HCT116 (cell line): ENCODE measurements around the gene FYCO1. TPM values are rescaled to one million over a fixed set of nuclear protein-coding genes. Genes with fewer than 3 reads are reported as not detected.

Experiments
- ATAC-seq: fragments of 200-7000 bp; cut with Tn5 transposase; 2 replicates; pipeline ENCODE4 v1.9.1; 2020; ENCODE audit warnings: mild to moderate bottlenecking, moderate library complexity
- BruUV-seq: library from RNA; stranded (reverse); fragments of 400-500 nt; replicated peaks from 2 replicates; lab custom pipeline; 2021; lab: Mats Ljungman, UMichigan
- CTCF ChIA-PET: fragments of 300-600 bp; sonication (Branson Sonifier 250); formaldehyde crosslinking; loops from one replicate; lab custom pipeline; 2021; ENCODE audit warnings: antibody characterized with exemption; lab: Charles Lee
- POLR2A ChIA-PET: fragments of 300-600, 350-600 bp; sonication (Branson Sonifier 250); formaldehyde crosslinking; loops from one replicate; lab custom pipeline; 2021; ENCODE audit warnings: antibody characterized with exemption; lab: Charles Lee
- RAD21 ChIA-PET, 2 experiments: fragments of 300-600 bp; sonication (Branson Sonifier 250); formaldehyde crosslinking; loops; one replicate each; lab custom pipeline; 2023; ENCODE audit warnings: low total read pairs in 2 of 2; ENCODE audit not compliant: uncharacterized antibody in 2 of 2, unreplicated experiment in 2 of 2, low non-redundant PET in 1 of 2; lab: Charles Lee
- DNase-seq: peaks from one replicate; pipeline ENCODE4 v3.0.0-alpha.2; 2010; ENCODE audit warnings: low read depth, low spot score
- H2AFZ ChIP-seq: fragments of 200-600 bp; shearing (Covaris generic), sonication (generic); 2 replicates; pipeline ENCODE4 v1.6.1; 2017; ENCODE audit warnings: low read depth, mixed run types, mixed read lengths, antibody characterized with exemption, low read length; ENCODE audit not compliant: poor library complexity, severe bottlenecking
- H3K27ac ChIP-seq: 2 replicates; pipeline ENCODE4 v1.5.1; 2012; ENCODE audit warnings: low read depth, low read length
- H3K27me3 ChIP-seq: fragments of 200-600 bp; sonication (generic); 2 replicates; pipeline ENCODE4 v1.6.1; 2016; ENCODE audit warnings: mixed run types, low read length, mixed read lengths; ENCODE audit not compliant: insufficient read depth
- H3K36me3 ChIP-seq, 2 experiments: fragments of 200-500 bp in 1 of 2; fragments of 200-600 bp in 1 of 2; sonication (Bioruptor generic) in 1 of 2; sonication (generic) in 1 of 2; 2 replicates each; pipeline versions ENCODE4 v1.5.1 to v1.6.1; 2014 to 2016; ENCODE audit warnings: low read length in 2 of 2, inconsistent platforms in 1 of 2, mixed read lengths in 1 of 2, mixed run types in 1 of 2; ENCODE audit not compliant: insufficient read depth in 2 of 2, control insufficient read depth in 1 of 2
- H3K4me1 ChIP-seq, 2 experiments: fragments of 200-600 bp in 1 of 2; sonication (generic) in 1 of 2; 2 replicates each; pipeline versions ENCODE4 v1.5.1 to v1.6.1; 2012 to 2017; ENCODE audit warnings: low read length in 2 of 2, inconsistent platforms in 1 of 2, mild to moderate bottlenecking in 1 of 2, mixed read lengths in 1 of 2, mixed run types in 1 of 2, moderate library complexity in 1 of 2; ENCODE audit not compliant: insufficient read depth in 2 of 2, control insufficient read depth in 1 of 2
- H3K4me2 ChIP-seq: fragments of 200-600 bp; sonication (generic); 2 replicates; pipeline ENCODE4 v1.6.1; 2017; ENCODE audit warnings: mixed run types, low read length, mixed read lengths
- H3K4me3 ChIP-seq, 2 experiments: fragments of 200-600 bp in 1 of 2; sonication (generic) in 1 of 2; replicated peaks in 1 of 2; 2 replicates each; pipeline ENCODE4 v1.5.1; 2011 to 2016; ENCODE audit warnings: low read length in 2 of 2, control low read depth in 1 of 2, low read depth in 1 of 2, mild to moderate bottlenecking in 1 of 2, mixed read lengths in 1 of 2, mixed run types in 1 of 2
- H3K79me2 ChIP-seq: fragments of 200-600 bp; sonication (generic); 2 replicates; pipeline ENCODE4 v1.6.1; 2017; ENCODE audit warnings: mild to moderate bottlenecking, mixed run types, low read length, moderate library complexity, mixed read lengths; ENCODE audit not compliant: insufficient read depth
- H3K9ac ChIP-seq: fragments of 200-600 bp; sonication (generic); 2 replicates; pipeline ENCODE4 v1.6.1; 2016; ENCODE audit warnings: low read length, mixed read lengths
- H3K9me2 ChIP-seq: fragments of 200-600 bp; sonication (generic), shearing (Covaris generic); 2 replicates; pipeline ENCODE4 v1.6.1; 2017; ENCODE audit warnings: mixed run types, mild to moderate bottlenecking, moderate library complexity; ENCODE audit not compliant: insufficient read depth
- H3K9me3 ChIP-seq, 2 experiments: fragments of 200-500 bp in 1 of 2; fragments of 200-600 bp in 1 of 2; sonication (Bioruptor generic) in 1 of 2; sonication (generic) in 1 of 2; 2 replicates each; pipeline ENCODE4 v1.6.1; 2014 to 2017; ENCODE audit warnings: low read length in 2 of 2, mixed read lengths in 2 of 2, inconsistent platforms in 1 of 2, low read depth in 1 of 2, mild to moderate bottlenecking in 1 of 2, mixed run types in 1 of 2, moderate library complexity in 1 of 2; ENCODE audit not compliant: control insufficient read depth in 1 of 2, insufficient read depth in 1 of 2
- H4K20me1 ChIP-seq: fragments of 200-600 bp; sonication (generic), shearing (Covaris generic); 2 replicates; pipeline ENCODE4 v1.6.1; 2017; ENCODE audit warnings: mixed run types, mild to moderate bottlenecking, moderate library complexity; ENCODE audit not compliant: insufficient read depth
- CBX3 ChIP-seq: IDR thresholded peaks from 2 replicates; pipeline ENCODE4 v1.6.1; 2012; ENCODE audit warnings: low read depth
- CEBPB ChIP-seq: IDR thresholded peaks from 2 replicates; pipeline ENCODE4 v1.6.1; 2012; ENCODE audit warnings: low read depth
- CTCF ChIP-seq, 3 experiments: fragments of 200-600 bp in 1 of 3; sonication (generic) in 1 of 3; IDR thresholded peaks in 2 of 3; conservative IDR thresholded peaks in 1 of 3; 2 replicates each; pipeline ENCODE4 v1.5.1; 2012 to 2017; ENCODE audit warnings: low read depth in 2 of 3, low read length in 2 of 3, antibody characterized with exemption in 1 of 3, borderline replicate concordance in 1 of 3, control low read depth in 1 of 3, mild to moderate bottlenecking in 1 of 3, mixed read lengths in 1 of 3, mixed run types in 1 of 3, moderate library complexity in 1 of 3; ENCODE audit not compliant: insufficient read depth in 1 of 3
- ELF1 ChIP-seq: IDR thresholded peaks from 2 replicates; pipeline ENCODE4 v1.6.1; 2012; ENCODE audit warnings: low read depth, borderline replicate concordance
- EZH2 ChIP-seq: fragments of 200-600 bp; sonication (generic); IDR thresholded peaks from 2 replicates; pipeline ENCODE4 v1.6.1; 2017; ENCODE audit warnings: antibody characterized with exemption, mixed run types
- EZH2phosphoT487 ChIP-seq: fragments of 200-600 bp; IDR thresholded peaks from 2 replicates; pipeline ENCODE4 v1.6.1; 2018; ENCODE audit warnings: antibody characterized with exemption, borderline replicate concordance
- FOSL1 ChIP-seq: IDR thresholded peaks from 2 replicates; pipeline ENCODE4 v1.6.1; 2012; ENCODE audit warnings: low read depth
- MAX ChIP-seq: IDR thresholded peaks from 2 replicates; pipeline ENCODE4 v1.6.1; 2012
- POLR2A ChIP-seq: IDR thresholded peaks from 2 replicates; pipeline ENCODE4 v1.7.0; 2011; ENCODE audit warnings: borderline replicate concordance; ENCODE audit not compliant: insufficient read depth, insufficient read length; ENCODE audit errors: extremely low read depth
- POLR2AphosphoS5 ChIP-seq: IDR thresholded peaks from 2 replicates; pipeline ENCODE4 v1.6.1; 2011; ENCODE audit warnings: mild to moderate bottlenecking, low read depth, low read length, moderate library complexity
- RAD21 ChIP-seq: IDR thresholded peaks from 2 replicates; pipeline ENCODE4 v1.6.1; 2012; ENCODE audit warnings: low read depth, mild to moderate bottlenecking
- REST ChIP-seq: IDR thresholded peaks from 2 replicates; pipeline ENCODE4 v1.6.1; 2012; ENCODE audit warnings: low read depth
- SRF ChIP-seq: IDR thresholded peaks from 2 replicates; pipeline ENCODE4 v1.6.1; 2012; ENCODE audit warnings: low read depth
- TCF7L2 ChIP-seq: IDR thresholded peaks from 2 replicates; pipeline ENCODE4 v1.7.0; 2011; ENCODE audit warnings: borderline replicate concordance, inconsistent platforms; ENCODE audit not compliant: insufficient read depth, insufficient read length; ENCODE audit errors: extremely low read depth
- ZBTB33 ChIP-seq: IDR thresholded peaks from 2 replicates; pipeline ENCODE4 v1.6.1; 2011; ENCODE audit warnings: mild to moderate bottlenecking, low read length, moderate library complexity; ENCODE audit not compliant: insufficient replicate concordance; ENCODE audit errors: extremely low read depth
- ZFX ChIP-seq: fragments of 450-650 bp; IDR thresholded peaks from 2 replicates; pipeline ENCODE4 v1.6.1; 2017
- intact Hi-C: fragments of 100-400 bp; cut with micrococcal nuclease; formaldehyde crosslinking; loops from 2 replicates; pipeline ENCODE4 v1.10.0; 2022
- total RNA-seq: library from RNA; stranded (reverse); gene quantifications from one replicate; pipeline ENCODE4 v1.2.1, GENCODE V29; 2021; ENCODE audit not compliant: unreplicated experiment

Gene FYCO1
- total RNA-seq, 1 experiment from 2014 or later: 15.8 TPM

GRCh38 chr3:45968706-45969105 lies 26.9 kb downstream of the FYCO1 start:
- TF ChIP-seq EZH2phosphoT487 (no peak), EZH2 (no peak), RAD21 (no peak), ZFX (no peak), CEBPB (no peak), ELF1 (no peak), MAX (no peak), TCF7L2 (no peak), SRF (no peak), ZBTB33 (no peak), CTCF (IDR thresholded peaks at IDR 0.05 in 2 of 3, conservative IDR thresholded peaks at IDR 0.05 in 1 of 3; ENCODE audit: borderline replicate concordance in 1 of 3, insufficient read depth in 1 of 3, low read depth in 2 of 3, low read length in 2 of 3) (no peak), REST (no peak), POLR2AphosphoS5 (no peak), CBX3 (no peak), FOSL1 (no peak), POLR2A (no peak)
- Histone ChIP-seq H3K4me2 (no peak overlapping the region), H3K4me3 (no peak overlapping the region), H3K36me3 (peaks cover 0 to 11% of the 10 kb centered on the region in 2 experiments), H3K9ac (no peak overlapping the region), H3K79me2 (no peaks in the 10 kb centered on the region), H3K9me2 (no peaks in the 10 kb centered on the region), H3K4me1 (no peaks in the 10 kb centered on the region), H4K20me1 (no peaks in the 10 kb centered on the region), H3K27ac (no peak overlapping the region), H3K9me3 (no peaks in the 10 kb centered on the region), H2AFZ (no peak overlapping the region), H3K27me3 (no peaks in the 10 kb centered on the region)
- ChIA-PET POLR2A (no interaction called here), RAD21 (no interaction called here), CTCF (no interaction called here)
- ATAC-seq: no peak
- no peak for DNase-seq
- BruUV-seq: no TSS peak
- intact Hi-C loops: no loop called here
